Renal cortical epithelial cell (primary cell): Measurements from ENCODE around the gene CDH18. TPM values are rescaled to one million over a fixed set of nuclear protein-coding genes. Genes with fewer than 3 reads are reported as not detected.
A peak's percentile ranks its signal among the peaks of the same experiment; 100 is the strongest.

Experiments used
- DNase-seq: peaks from one replicate; pipeline ENCODE4 v3.0.0-alpha.2; 2011; ENCODE audit warnings: low read depth
- total RNA-seq: library from RNA; depleted of rRNA; stranded (reverse); fragments of >200 nt; gene quantifications from 2 replicates; pipeline ENCODE4 v1.2.3, GENCODE V29; 2014

CDH18 gene
- total RNA-seq: not detected in 2 replicates

GRCh38 chr5:19987612-19988361 lies at the start of gene CDH18:
CDH18 (minus strand) TSS chr5:19988200; CDS start chr5:19838986, 149,214 bp downstream.
- peak; percentile 29 for DNase-seq

GRCh38 chr5:20034717-20035116 lies 46.7 kb upstream of the CDH18 start:
- no peak for DNase-seq

GRCh38 chr5:20033881-20034280 lies 45.9 kb upstream of the CDH18 start:
- no peak for DNase-seq

GRCh38 chr5:20032896-20033295 lies 44.9 kb upstream of the CDH18 start:
- no peak for DNase-seq

- DNase-seq: no peak
These were observed 42.1 kb upstream of the CDH18 start for GRCh38 chr5:20030125-20030524.

- no peak for DNase-seq
These were observed 41.3 kb upstream of the CDH18 start for GRCh38 chr5:20029266-20029665.

GRCh38 chr5:20028506-20028905 lies 40.5 kb upstream of the CDH18 start:
- DNase-seq: no peak

GRCh38 chr5:20023686-20024180 lies 35.7 kb upstream of the CDH18 start:
- no peak for DNase-seq

GRCh38 chr5:20020247-20020646 lies 32.2 kb upstream of the CDH18 start:
- DNase-seq: no peak

- DNase-seq: no peak
These were observed 29.0 kb upstream of the CDH18 start for GRCh38 chr5:20017021-20017420.

- DNase-seq: no peak
These were observed 12.4 kb upstream of the CDH18 start for GRCh38 chr5:20000416-20000815.

- no peak for DNase-seq
These were observed 457 bp upstream of the CDH18 start for GRCh38 chr5:19988457-19988856.

GRCh38 chr5:19986806-19987205 lies 1.2 kb downstream of the CDH18 start:
- no peak for DNase-seq

- DNase-seq: no peak
These were observed 1.9 kb downstream of the CDH18 start for GRCh38 chr5:19986031-19986619.

GRCh38 chr5:19978476-19978875 lies 9.5 kb downstream of the CDH18 start:
- no peak for DNase-seq

- DNase-seq: no peak
These were observed 10.9 kb downstream of the CDH18 start for GRCh38 chr5:19977099-19977498.

GRCh38 chr5:19975795-19976194 lies 12.2 kb downstream of the CDH18 start:
- peak; percentile 64 for DNase-seq

- no peak for DNase-seq
These were observed 27.5 kb downstream of the CDH18 start for GRCh38 chr5:19960451-19960850.

GRCh38 chr5:19959830-19960384 lies 28.1 kb downstream of the CDH18 start:
- DNase-seq: no peak

- DNase-seq: no peak
These were observed 37.1 kb downstream of the CDH18 start for GRCh38 chr5:19950897-19951296.

GRCh38 chr5:19940192-19940591 lies 47.8 kb downstream of the CDH18 start:
- DNase-seq: no peak

GRCh38 chr5:19930451-19930850 lies 57.5 kb downstream of the CDH18 start:
- DNase-seq: no peak
